ENCODE measurements around the gene SLC16A11.
"Not testable (repeated sequence)": the region's sequence is repeated elsewhere in the genome, so short reads cannot be mapped to it uniquely, and the experiment has no call there.

Gene SLC16A11

GRCh38 chr17:7005716-7006115 is 38.2 kb downstream of the SLC16A11 start:
- no peak for DNase-seq (ENCODE audit: low spot score)

GRCh38 chr17:7004398-7005253 is 39.3 kb downstream of the SLC16A11 start:
- DNase-seq (ENCODE audit: low spot score) = peak; percentile 75

- no peak for DNase-seq (ENCODE audit: low spot score)
These were observed 40.1 kb downstream of the SLC16A11 start for GRCh38 chr17:7003745-7004144.

GRCh38 chr17:7002288-7003047 is 41.4 kb downstream of the SLC16A11 start:
- DNase-seq (ENCODE audit: low spot score) = no peak

DNA sequence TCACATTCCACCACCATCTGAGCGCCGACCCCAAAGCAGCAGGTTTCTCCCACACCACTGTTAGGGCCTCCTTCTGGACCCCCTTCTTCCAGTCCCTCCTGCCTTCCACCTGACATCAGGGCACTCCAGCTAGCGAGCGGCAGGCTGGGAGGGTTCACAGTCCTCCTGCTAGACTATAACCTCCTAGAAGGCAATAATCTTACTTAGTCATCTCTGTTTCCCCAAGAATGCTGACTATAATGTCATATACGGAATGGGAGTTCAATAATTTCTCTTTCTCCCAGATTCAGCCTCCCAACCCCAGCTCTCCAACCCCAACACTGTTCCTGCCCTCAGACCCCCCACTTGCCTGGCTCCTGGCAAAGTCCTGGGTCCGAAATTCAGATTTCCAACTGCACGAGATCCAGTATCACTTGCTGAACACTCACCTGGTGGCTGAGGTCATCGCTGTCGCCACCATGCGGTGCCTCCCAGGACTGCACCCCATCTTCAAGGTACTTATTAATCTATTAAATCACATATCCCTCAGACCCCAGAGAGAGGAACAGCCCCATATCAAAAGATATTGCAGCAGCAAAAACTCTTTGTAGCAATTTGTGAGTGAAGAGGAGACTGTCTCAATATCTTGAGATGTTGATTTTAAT is 42.5 kb downstream of the SLC16A11 start:
- no peak for DNase-seq (ENCODE audit: low spot score)

- DNase-seq (ENCODE audit: low spot score) = no peak
These were observed 44.9 kb downstream of the SLC16A11 start for GRCh38 chr17:6998855-6999508.

- DNase-seq (ENCODE audit: low spot score) = no peak
These were observed 46.7 kb downstream of the SLC16A11 start for GRCh38 chr17:6997171-6997570.

DNA sequence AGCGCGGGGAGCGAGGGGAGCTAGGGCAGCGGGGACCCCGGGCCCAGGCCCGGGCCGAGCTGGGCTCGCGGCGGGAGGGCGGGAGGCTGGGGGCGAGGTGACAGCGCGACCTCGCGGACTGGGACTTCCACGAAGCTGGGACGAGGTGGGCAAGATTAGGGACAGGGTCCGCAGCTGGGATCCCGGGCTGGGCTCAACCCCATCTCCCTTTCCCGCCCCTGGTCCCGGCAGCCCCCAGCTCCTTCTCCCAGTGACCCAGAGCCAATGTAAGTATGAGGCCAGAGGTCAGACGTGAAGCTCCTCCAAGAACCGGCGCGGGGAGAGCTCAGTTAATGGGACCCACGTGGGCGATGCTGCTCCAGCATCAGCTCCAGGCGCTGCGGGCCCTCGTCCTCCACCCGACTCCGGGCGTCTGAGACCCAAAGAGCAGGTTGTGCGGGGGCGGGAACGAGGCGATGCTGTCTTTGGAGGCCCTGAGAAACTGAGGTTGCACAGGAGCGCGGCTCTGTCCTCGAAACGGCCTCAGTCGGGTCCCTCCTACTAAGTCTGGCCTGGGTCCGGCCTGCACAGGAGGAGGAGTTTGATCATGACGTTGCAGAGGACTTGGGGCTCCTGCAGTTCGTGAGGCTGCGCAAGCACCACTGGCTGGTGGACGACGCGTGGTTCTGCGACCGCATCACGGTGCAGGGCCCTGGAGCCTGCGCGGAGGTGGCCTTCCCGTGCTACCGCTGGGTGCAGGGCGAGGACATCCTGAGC is 47.5 kb downstream of the SLC16A11 start:
- no peak for DNase-seq (ENCODE audit: low spot score)

GRCh38 chr17:6995500-6996255 is 48.2 kb downstream of the SLC16A11 start, which contains the start of gene ALOX12:
Gene ALOX12 (plus strand): TSS chr17:6996049. CDS start chr17:6996118, 69 bp downstream.
- no peak for DNase-seq (ENCODE audit: low spot score)

DNA sequence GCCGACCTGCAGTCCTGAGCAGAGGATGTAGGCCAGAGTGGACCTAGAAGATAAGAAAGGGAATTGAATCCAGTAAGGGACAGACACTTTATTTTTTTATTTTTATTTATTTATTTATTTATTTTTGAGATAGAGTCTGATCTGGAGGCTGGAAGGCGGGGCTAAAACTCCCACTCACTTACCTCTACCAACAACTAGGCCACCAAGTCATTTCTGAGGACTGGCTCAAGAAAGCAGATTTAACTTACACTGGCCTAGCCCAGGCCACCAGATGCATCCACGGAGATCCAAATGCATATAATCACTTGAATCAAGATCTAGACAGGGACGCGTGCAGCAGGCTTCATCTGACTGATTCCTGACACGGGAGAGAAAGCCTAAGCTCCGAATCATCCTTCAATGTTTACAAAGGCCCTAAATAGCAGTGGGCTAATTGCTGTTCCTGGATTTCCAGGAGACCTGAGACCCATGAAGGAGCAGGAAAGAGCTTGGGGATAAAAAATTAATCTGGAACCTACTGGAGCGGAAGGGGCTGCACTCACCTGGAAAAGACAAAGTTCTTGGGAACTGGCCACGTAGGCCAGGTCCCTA is 49.1 kb downstream of the SLC16A11 start:
- no peak for DNase-seq (ENCODE audit: low spot score)

DNA sequence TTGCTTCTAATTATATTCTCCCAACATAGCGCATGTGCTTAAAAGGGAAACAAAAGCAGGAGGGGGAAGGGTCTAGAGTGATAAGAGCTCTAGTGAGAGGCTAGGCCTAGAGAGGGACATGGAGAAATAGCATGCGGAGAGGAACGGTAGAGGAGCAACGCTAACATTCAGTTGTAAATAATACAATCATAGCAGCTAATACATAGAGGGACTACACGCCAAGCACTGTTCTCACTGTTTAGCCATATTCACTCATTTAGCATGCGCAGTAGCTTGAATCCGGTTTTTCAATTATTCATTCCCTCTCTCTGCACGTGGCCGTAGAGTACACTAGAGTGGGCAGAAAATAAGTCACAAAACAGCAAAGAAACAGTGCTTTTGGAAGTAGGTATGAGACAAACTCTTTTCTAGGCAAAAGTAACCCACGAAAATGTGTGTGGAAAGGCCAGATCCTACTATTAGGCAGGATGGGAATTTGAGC is 49.7 kb downstream of the SLC16A11 start:
- no peak for DNase-seq (ENCODE audit: low spot score)

DNA sequence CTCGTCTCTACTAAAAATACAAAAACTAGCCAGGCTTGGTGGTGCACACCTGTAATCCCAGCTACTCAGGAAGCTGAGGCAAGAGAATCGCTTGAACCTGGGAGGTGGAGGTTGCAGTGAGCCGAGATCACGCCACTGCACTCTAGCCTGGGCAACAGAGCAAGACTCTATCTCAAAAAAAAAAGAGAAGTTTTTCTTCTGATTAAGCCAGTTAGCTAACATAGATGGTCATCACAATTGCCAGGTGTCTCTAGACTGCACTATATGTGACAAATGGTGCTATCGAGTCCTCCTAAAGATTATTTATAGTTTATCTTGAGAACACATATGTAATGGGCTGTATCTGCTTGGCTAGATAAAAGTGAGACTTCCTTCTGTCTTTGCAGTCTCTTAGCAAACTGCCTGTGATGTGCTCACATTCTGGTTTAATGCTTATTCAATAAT is 50.3 kb downstream of the SLC16A11 start:
- not testable (repeated sequence) for DNase-seq (ENCODE audit: low spot score)
